Stimulated activated CD8-positive, alpha-beta memory T cell treated with anti-CD3 and anti-CD28 coated beads, Interleukin-7, amount 100 ng/mL, for 1 hour (primary cell): ENCODE results near the gene DHX35.

Experiments used
- DNase-seq, 2 donors: peaks; one replicate each; pipeline ENCODE4 v3.0.0-alpha.2; 2020; ENCODE audit warnings: low read depth in 2 of 2

Gene DHX35

GRCh38 chr20:39025883-39026282 is 63.7 kb downstream of the DHX35 start:
- no peak for DNase-seq

- no peak for DNase-seq
These were observed 67.2 kb downstream of the DHX35 start for GRCh38 chr20:39029364-39029763.

GRCh38 chr20:39032997-39033396 is 70.9 kb downstream of the DHX35 start:
- no peak for DNase-seq

GRCh38 chr20:39036011-39036410 is 73.9 kb downstream of the DHX35 start:
- no peak for DNase-seq

GRCh38 chr20:39036851-39037250 is 74.7 kb downstream of the DHX35 start:
- DNase-seq = no peak

- no peak for DNase-seq
These were observed 75.9 kb downstream of the DHX35 start for GRCh38 chr20:39038047-39038446.

GRCh38 chr20:39038495-39038894 is 76.4 kb downstream of the DHX35 start:
- DNase-seq = no peak

- DNase-seq = no peak
These were observed 77.1 kb downstream of the DHX35 start for GRCh38 chr20:39039261-39039660.

- no peak for DNase-seq
These were observed 78.0 kb downstream of the DHX35 start for GRCh38 chr20:39040116-39040515.

- no peak for DNase-seq
These were observed 78.9 kb downstream of the DHX35 start for GRCh38 chr20:39041067-39041466.

GRCh38 chr20:39042279-39043150 is 80.4 kb downstream of the DHX35 start:
- no peak for DNase-seq

GRCh38 chr20:39044501-39044900 is 82.4 kb downstream of the DHX35 start:
- no peak for DNase-seq

- no peak for DNase-seq
These were observed 83.5 kb downstream of the DHX35 start for GRCh38 chr20:39045676-39046075.

- no peak for DNase-seq
These were observed 85.4 kb downstream of the DHX35 start for GRCh38 chr20:39047417-39047985.

- peak; percentile 34 to 36 for DNase-seq
These were observed 86.0 kb downstream of the DHX35 start for GRCh38 chr20:39048000-39048696.

GRCh38 chr20:39049148-39049547 is 87.0 kb downstream of the DHX35 start:
- DNase-seq = no peak

GRCh38 chr20:39049684-39050554 is 87.8 kb downstream of the DHX35 start:
- DNase-seq = peak; percentile 55

GRCh38 chr20:39050555-39050902 is 88.4 kb downstream of the DHX35 start:
- no peak for DNase-seq

GRCh38 chr20:39052676-39053075 is 90.5 kb downstream of the DHX35 start:
- DNase-seq = no peak

- DNase-seq = no peak
These were observed 95.0 kb downstream of the DHX35 start for GRCh38 chr20:39057143-39057542.

- no peak for DNase-seq
These were observed 95.8 kb downstream of the DHX35 start for GRCh38 chr20:39057911-39058310.

- no peak for DNase-seq
These were observed 96.9 kb downstream of the DHX35 start for GRCh38 chr20:39059036-39059435.
